H1 (cell line): ENCODE measurements around the gene DELE1. TPM values are rescaled to one million over a fixed set of nuclear protein-coding genes. Genes with fewer than 3 reads are reported as not detected.

Source experiments
- CTCF ChIA-PET: fragments of 300-600 bp; sonication (Branson Sonifier 250); formaldehyde crosslinking; loops from one replicate; lab custom pipeline; 2021; ENCODE audit not compliant: partially characterized antibody; lab: Charles Lee
- POLR2A ChIA-PET: fragments of 300-600 bp; sonication (Branson Sonifier 250); formaldehyde crosslinking; loops from one replicate; lab custom pipeline; 2021; ENCODE audit warnings: inconsistent platforms; ENCODE audit not compliant: partially characterized antibody; lab: Charles Lee
- DNase-seq, 2 experiments: peaks; one replicate each; pipeline versions ENCODE4 v3.0.0 to v3.0.0-alpha.2; 2010 to 2022; ENCODE audit warnings: low spot score in 2 of 2, low read depth in 1 of 2, mixed read lengths in 1 of 2
- FAIRE-seq: peaks from 2 replicates; lab custom pipeline; 2011; peaks lifted over from hg19 to GRCh38; lab: Jason Lieb, UNC
- H2AFZ ChIP-seq: 2 replicates; pipeline ENCODE4 v1.8.1; 2012; ENCODE audit warnings: low read length, inconsistent platforms
- H2AK5ac ChIP-seq: 2 replicates; pipeline ENCODE4 v1.6.1; 2013; ENCODE audit warnings: low read depth, low read length
- H2BK120ac ChIP-seq: replicated peaks from 2 replicates; pipeline ENCODE3; 2013; ENCODE audit warnings: low read depth, low read length, inconsistent platforms
- H2BK12ac ChIP-seq: 2 replicates; pipeline ENCODE4 v1.6.1; 2013; ENCODE audit warnings: low read depth, low read length
- H2BK15ac ChIP-seq: 2 replicates; pipeline ENCODE4 v1.6.1; 2013; ENCODE audit warnings: low read length
- H2BK20ac ChIP-seq: 2 replicates; pipeline ENCODE4 v1.6.1; 2013; ENCODE audit warnings: low read length
- H2BK5ac ChIP-seq: 2 replicates; pipeline ENCODE4 v1.6.1; 2013; ENCODE audit warnings: low read depth, low read length
- H3K14ac ChIP-seq: 2 replicates; pipeline ENCODE4 v1.6.1; 2013; ENCODE audit warnings: inconsistent platforms; ENCODE audit not compliant: insufficient read length
- H3K18ac ChIP-seq: 2 replicates; pipeline ENCODE4 v1.6.1; 2013; ENCODE audit warnings: low read length; ENCODE audit errors: extremely low read depth
- H3K23ac ChIP-seq: 2 replicates; pipeline ENCODE4 v1.6.1; 2013; ENCODE audit warnings: inconsistent platforms; ENCODE audit not compliant: insufficient read length
- H3K23me2 ChIP-seq: 2 replicates; pipeline ENCODE4 v1.6.1; 2013; ENCODE audit warnings: low read depth, low read length
- H3K27ac ChIP-seq: 2 replicates; pipeline ENCODE4 v1.6.1; 2011; ENCODE audit warnings: low read depth, low read length, inconsistent platforms
- H3K27me3 ChIP-seq, 4 experiments: replicated peaks in 1 of 4; 1 replicate in 1 of 4; 2 replicates in 3 of 4; pipeline versions ENCODE4 v1.6.1 to v1.8.1; 2011 to 2013; ENCODE audit warnings: low read length in 3 of 4, mild to moderate bottlenecking in 3 of 4, inconsistent platforms in 2 of 4, mixed read lengths in 2 of 4, moderate library complexity in 1 of 4; ENCODE audit not compliant: control insufficient read depth in 3 of 4, insufficient read depth in 3 of 4; ENCODE audit errors: extremely low read depth in 1 of 4
- H3K36me3 ChIP-seq, 4 experiments: 2 replicates each; pipeline versions ENCODE4 v1.6.1 to v1.8.1; 2011 to 2013; ENCODE audit warnings: mild to moderate bottlenecking in 4 of 4, low read length in 3 of 4, moderate library complexity in 2 of 4, control low read depth in 1 of 4, inconsistent platforms in 1 of 4; ENCODE audit not compliant: insufficient read depth in 4 of 4, control insufficient read depth in 2 of 4
- H3K4ac ChIP-seq: replicated peaks from 2 replicates; pipeline ENCODE3; 2013; ENCODE audit warnings: low read length, low read depth, mixed read lengths, inconsistent platforms; ENCODE audit not compliant: insufficient read length
- H3K4me1 ChIP-seq, 4 experiments: replicated peaks in 1 of 4; 1 replicate in 1 of 4; 2 replicates in 3 of 4; pipeline versions ENCODE4 v1.6.1 to v1.8.1; 2011 to 2013; ENCODE audit warnings: low read length in 3 of 4, inconsistent platforms in 2 of 4, mixed read lengths in 1 of 4; ENCODE audit not compliant: insufficient read depth in 4 of 4, control insufficient read depth in 3 of 4
- H3K4me2 ChIP-seq, 2 experiments: 2 replicates each; pipeline versions ENCODE4 v1.6.1 to v1.8.1; 2011 to 2013; ENCODE audit warnings: low read depth in 2 of 2, low read length in 2 of 2, control low read depth in 1 of 2, inconsistent platforms in 1 of 2, mild to moderate bottlenecking in 1 of 2; ENCODE audit not compliant: insufficient read depth in 1 of 2
- H3K4me3 ChIP-seq, 4 experiments: fragments of 200-600, 300-600 bp in 1 of 4; sonication (generic), shearing (Covaris generic), sonication (Bioruptor Twin) in 1 of 4; 2 replicates each; pipeline versions ENCODE4 v1.5.1 to v1.8.1; 2011 to 2016; ENCODE audit warnings: low read length in 4 of 4, low read depth in 3 of 4, control low read depth in 2 of 4, inconsistent platforms in 2 of 4, mild to moderate bottlenecking in 2 of 4, mixed read lengths in 1 of 4, moderate library complexity in 1 of 4; ENCODE audit not compliant: insufficient read depth in 2 of 4; ENCODE audit errors: extremely low read depth in 1 of 4
- H3K56ac ChIP-seq: replicated peaks from 2 replicates; pipeline ENCODE3; 2013; ENCODE audit warnings: low read depth, mild to moderate bottlenecking, mixed read lengths, low read length, inconsistent platforms; ENCODE audit not compliant: insufficient read length
- H3K79me1 ChIP-seq: 2 replicates; pipeline ENCODE4 v1.6.1; 2013; ENCODE audit warnings: low read depth, low read length, control low read depth
- H3K79me2 ChIP-seq, 2 experiments: 2 replicates each; pipeline versions ENCODE4 v1.6.1 to v1.8.1; 2012 to 2013; ENCODE audit warnings: low read length in 2 of 2, mild to moderate bottlenecking in 2 of 2, inconsistent platforms in 1 of 2; ENCODE audit not compliant: insufficient read depth in 2 of 2, control insufficient read depth in 1 of 2
- H3K9ac ChIP-seq, 4 experiments: replicated peaks in 1 of 4; 1 replicate in 1 of 4; 2 replicates in 3 of 4; pipeline versions ENCODE4 v1.6.1 to v1.8.1; 2011 to 2013; ENCODE audit warnings: low read depth in 3 of 4, low read length in 3 of 4, control low read depth in 2 of 4, mild to moderate bottlenecking in 2 of 4, moderate library complexity in 2 of 4, inconsistent platforms in 1 of 4; ENCODE audit errors: extremely low read depth in 1 of 4
- H3K9me3 ChIP-seq, 2 experiments: 2 replicates each; pipeline versions ENCODE4 v1.6.1 to v1.8.1; 2012 to 2013; ENCODE audit warnings: mild to moderate bottlenecking in 2 of 2, moderate library complexity in 2 of 2, control low read depth in 1 of 2, inconsistent platforms in 1 of 2, low read depth in 1 of 2, low read length in 1 of 2, mixed read lengths in 1 of 2; ENCODE audit not compliant: insufficient read depth in 2 of 2
- H4K20me1 ChIP-seq, 2 experiments: replicated peaks in 1 of 2; 2 replicates each; pipeline versions ENCODE3 to v1.8.1; 2011 to 2013; ENCODE audit warnings: inconsistent platforms in 2 of 2, low read length in 2 of 2, mild to moderate bottlenecking in 1 of 2; ENCODE audit not compliant: insufficient read depth in 2 of 2, control insufficient read depth in 1 of 2
- H4K5ac ChIP-seq: 2 replicates; pipeline ENCODE4 v1.6.1; 2013; ENCODE audit warnings: low read length, low read depth, mixed read lengths, inconsistent platforms; ENCODE audit not compliant: insufficient read length
- H4K8ac ChIP-seq: 2 replicates; pipeline ENCODE4 v1.8.0; 2013; ENCODE audit warnings: mild to moderate bottlenecking, moderate library complexity, low read length, inconsistent platforms; ENCODE audit not compliant: insufficient read depth; ENCODE audit errors: extremely low read depth
- H4K91ac ChIP-seq: replicated peaks from 2 replicates; pipeline ENCODE3; 2013; ENCODE audit warnings: low read length, mixed read lengths, inconsistent platforms; ENCODE audit not compliant: insufficient read length
- BCL11A ChIP-seq, 2 experiments: IDR thresholded peaks; one replicate each; pipeline ENCODE4 v1.6.1; 2011; ENCODE audit warnings: low read depth in 2 of 2, low read length in 2 of 2, mild to moderate bottlenecking in 2 of 2
- CHD2 ChIP-seq: IDR thresholded peaks from 2 replicates; pipeline ENCODE4 v1.6.1; 2012; ENCODE audit warnings: low read length, improper control_type of control experiment
- KDM4A ChIP-seq: IDR thresholded peaks from one replicate; pipeline ENCODE4 v1.7.1; 2012; ENCODE audit warnings: low read depth, mild to moderate bottlenecking, moderate library complexity, low read length, inconsistent platforms; ENCODE audit not compliant: severe bottlenecking
- NRF1 ChIP-seq: IDR thresholded peaks from 2 replicates; pipeline ENCODE4 v1.6.1; 2011; ENCODE audit warnings: mild to moderate bottlenecking, low read depth, low read length, improper control_type of control experiment
- RAD21 ChIP-seq, 2 experiments: IDR thresholded peaks in 1 of 2; conservative IDR thresholded peaks in 1 of 2; 2 replicates each; pipeline ENCODE4 v1.6.1; 2011; ENCODE audit warnings: low read depth in 2 of 2, low read length in 2 of 2, improper control_type of control experiment in 1 of 2, inconsistent platforms in 1 of 2, mild to moderate bottlenecking in 1 of 2, moderate library complexity in 1 of 2
- SAP30 ChIP-seq: fragments of 300-600 bp; sonication (generic); IDR thresholded peaks from 2 replicates; pipeline ENCODE4 v1.7.1; 2012; ENCODE audit warnings: low read length, moderate library complexity, mild to moderate bottlenecking, inconsistent platforms; ENCODE audit not compliant: insufficient read depth, insufficient replicate concordance
- SIN3A ChIP-seq, 2 experiments: IDR thresholded peaks in 1 of 2; conservative IDR thresholded peaks in 1 of 2; 2 replicates each; pipeline ENCODE4 v1.6.1; 2011 to 2012; ENCODE audit warnings: low read length in 2 of 2, improper control_type of control experiment in 1 of 2, low read depth in 1 of 2, mild to moderate bottlenecking in 1 of 2
- SP2 ChIP-seq: IDR thresholded peaks from 2 replicates; pipeline ENCODE4 v1.6.1; 2012; ENCODE audit warnings: mild to moderate bottlenecking, low read length, inconsistent platforms
- WGBS, 2 experiments: shearing (Covaris generic) in 1 of 2; methylation state at CpG; one replicate each; pipeline versions ENCODE4 v1.1.6 to v1.1.7; 2013 to 2015; ENCODE audit warnings: low lambda C conversion rate in 2 of 2, mixed read lengths in 2 of 2, inconsistent platforms in 1 of 2, low coverage in 1 of 2, missing lambda C conversion rate in 1 of 2; ENCODE audit not compliant: insufficient replicate concordance in 2 of 2, insufficient coverage in 1 of 2, insufficient read length in 1 of 2; ENCODE audit errors: extremely low coverage in 1 of 2, missing lambda C conversion rate in 1 of 2; 5-methylcytosine and 5-hydroxymethylcytosine counted together
- polyA plus RNA-seq, 7 experiments: library from polyadenylated mRNA; depleted of rRNA in 3 of 7; stranded (reverse) in 5 of 7; unstranded in 2 of 7; fragments of >200 nt in 5 of 7; fragments of 200-250 nt in 2 of 7; gene quantifications; 1 replicate in 5 of 7; 2 replicates in 1 of 7; 4 replicates in 1 of 7; pipeline versions ENCODE4 v1.2.1 to v1.2.3, GENCODE V29; 2011 to 2013; ENCODE audit warnings: missing spikeins in 2 of 7, mixed read lengths in 2 of 7
- total RNA-seq: library from RNA; stranded (reverse); fragmentation: NEBNext Ultra II Directional; extraction: Animal tissue kit (Norgen Biotek cat#: 25700); gene quantifications from 2 replicates; pipeline ENCODE4 v1.2.1, GENCODE V29; 2021
- TF ChIP-seq, protein P1 (sequence below): IDR thresholded peaks from 2 replicates; pipeline ENCODE4 v1.6.1; 2012; ENCODE audit warnings: inconsistent platforms

DELE1 gene
- total and polyA plus RNA-seq, 2 of the 8 experiments (the other 6 are each of a cell fraction or from before 2014, with no cell fraction given): 61.4 to 114 TPM

DNA sequence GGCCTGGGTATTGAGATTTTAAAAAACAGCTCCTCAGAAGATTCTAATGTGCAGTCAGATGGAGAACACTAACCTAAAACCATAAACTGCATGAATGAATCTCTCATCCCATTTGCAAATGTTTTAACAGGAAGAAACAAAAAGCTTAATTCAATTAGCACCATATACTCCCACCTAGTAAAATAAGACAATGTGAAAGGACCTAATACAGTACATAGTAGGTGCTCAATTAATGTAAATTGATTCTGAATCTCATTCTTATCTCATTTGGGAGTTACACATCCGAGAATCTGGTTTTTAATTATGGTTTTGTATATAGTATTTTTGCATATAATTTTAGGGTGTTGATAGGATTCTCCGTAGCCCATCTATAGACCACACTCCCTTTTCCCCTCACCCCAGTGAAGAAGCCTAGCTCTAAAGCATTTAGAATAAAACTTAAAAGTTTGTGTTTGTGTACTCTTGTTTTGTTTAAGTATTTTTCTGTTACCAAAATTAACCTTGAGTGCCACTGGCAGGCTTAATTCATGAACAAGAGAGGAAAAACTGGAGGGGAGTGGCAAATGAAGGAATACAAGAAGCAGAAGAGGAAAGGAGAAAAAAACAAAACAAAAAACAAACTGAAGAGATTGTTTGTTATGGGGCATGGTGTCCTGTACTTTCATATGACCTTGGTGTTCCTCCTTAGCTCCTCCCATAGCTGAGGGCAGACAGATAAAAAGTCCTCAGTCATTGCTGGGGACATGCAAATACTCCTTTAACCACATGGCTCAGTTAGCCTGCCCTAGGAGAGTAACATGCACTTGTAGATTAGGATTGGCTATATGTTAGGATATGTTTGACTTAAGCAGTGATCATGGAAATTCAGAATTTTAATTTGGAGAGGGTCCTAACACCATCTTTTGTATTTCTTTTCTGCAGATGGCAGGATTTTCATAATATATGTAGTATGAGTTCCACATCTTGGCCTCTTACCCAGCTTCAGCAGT lies 46.4 kb downstream of the DELE1 start:
- H3K9me3 ChIP-seq: no peaks in the 10 kb centered on the region
- no peak overlapping the region for H3K18ac ChIP-seq
- no peak overlapping the region for H3K27ac ChIP-seq
- H2BK120ac ChIP-seq: no peak overlapping the region
- H4K20me1 ChIP-seq: no peaks in the 10 kb centered on the region
- peak overlapping the region in 3 of 4 experiments; percentile 45 to 79 (median 74); a peak in 4 of 7 replicates for H3K9ac ChIP-seq
- ChIA-PET POLR2A (interaction anchor here (0.7 to 2.2 kb wide), 13 partner anchors 9 to 354 kb away, joined by 3 to 10 read pairs (median 4); partner anchors contain the start of genes ARAP3, DIAPH1, GNPDA1 and PCDH1), CTCF (interaction anchor here (0.6 to 6.0 kb wide), 35 partner anchors 8 to 580 kb away, joined by 3 to 40 read pairs (median 5); partner anchors contain the start of genes DIAPH1, GNPDA1, PCDH1 and PCDH12)
- no peak overlapping the region for H2AK5ac ChIP-seq
- no peak for FAIRE-seq
- H2AFZ ChIP-seq: 0 out of 2 replicates have a peak overlapping the region, but pooled peaks have one; percentile 33
- H3K4me1 ChIP-seq: peaks cover 0 to 6% (median 3%) of the 10 kb centered on the region in 4 experiments; a peak in 3 of 7 replicates
- H3K27me3 ChIP-seq: no peaks in the 10 kb centered on the region
- no peak overlapping the region for H4K8ac ChIP-seq
- H2BK12ac ChIP-seq: no peak overlapping the region
- H3K79me2 ChIP-seq: no peaks in the 10 kb centered on the region
- 68% methylated on average over 2 of the region's 2 CpGs; no CpG with 5 or more reads in 1 of the 2 experiments for WGBS, 2 experiments
- H2BK5ac ChIP-seq: no peak overlapping the region
- H4K5ac ChIP-seq: peak overlapping the region; percentile 64
- peaks cover 0 to 10% (median 4%) of the 10 kb centered on the region in 4 experiments; a peak in 3 of 8 replicates for H3K36me3 ChIP-seq
- no peak overlapping the region for H3K4ac ChIP-seq
- H3K23me2 ChIP-seq: peaks cover 6% of the 10 kb centered on the region
- H3K56ac ChIP-seq: no peak overlapping the region
- H3K4me3 ChIP-seq: peak overlapping the region; percentile 63 to 77 (median 70)
- no peaks in the 10 kb centered on the region for H3K79me1 ChIP-seq
- H3K4me2 ChIP-seq: peak overlapping the region; percentile 77 to 90
- no peak overlapping the region for H3K23ac ChIP-seq
- no peak overlapping the region for H3K14ac ChIP-seq
- no peak overlapping the region for H2BK20ac ChIP-seq
- no peak for DNase-seq
- no peak overlapping the region for H4K91ac ChIP-seq
- H2BK15ac ChIP-seq: no peak overlapping the region
- TF ChIP-seq SP2: no peak
- TF ChIP-seq SIN3A (conservative IDR thresholded peaks at IDR 0.05 in 1 of 2, IDR thresholded peaks at IDR 0.05 in 1 of 2; ENCODE audit: low read depth in 1 of 2, low read length in 2 of 2): no peak
- no peak for TF ChIP-seq BCL11A (IDR thresholded peaks at IDR 0.05; ENCODE audit: low read depth in 2 of 2, low read length in 2 of 2)
- no peak for TF ChIP-seq CHD2
- no peak for TF ChIP-seq SAP30
- TF ChIP-seq NRF1: no peak
- no peak for TF ChIP-seq KDM4A
- TF ChIP-seq, protein P1, sequence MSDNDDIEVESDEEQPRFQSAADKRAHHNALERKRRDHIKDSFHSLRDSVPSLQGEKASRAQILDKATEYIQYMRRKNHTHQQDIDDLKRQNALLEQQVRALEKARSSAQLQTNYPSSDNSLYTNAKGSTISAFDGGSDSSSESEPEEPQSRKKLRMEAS: no peak
- TF ChIP-seq RAD21 (IDR thresholded peaks at IDR 0.05 in 1 of 2, conservative IDR thresholded peaks at IDR 0.05 in 1 of 2; ENCODE audit: low read depth in 2 of 2, low read length in 2 of 2): no peak
